GM23338 (cell line): Measurements from ENCODE around the gene PTPRN2. TPM values are rescaled to one million over a fixed set of nuclear protein-coding genes. Genes with fewer than 3 reads are reported as not detected.

Experiments
- ATAC-seq: fragments of 200-7000 bp; cut with Tn5 transposase; 3 replicates; pipeline ENCODE4 v1.9.1; 2020
- DNase-seq: peaks from one replicate; pipeline ENCODE4 v3.0.0-alpha.2; 2015; ENCODE audit warnings: low spot score
- H2AFZ ChIP-seq: fragments of 200-600 bp; sonication (generic); 2 replicates; pipeline ENCODE4 v1.8.0; 2016; ENCODE audit warnings: antibody characterized with exemption, mild to moderate bottlenecking, moderate library complexity
- H3F3A ChIP-seq: fragments of 200-600 bp; sonication (generic); replicated peaks from 2 replicates; pipeline ENCODE4 v1.8.0; 2017; ENCODE audit warnings: antibody characterized with exemption, mixed run types, low read depth
- H3K27ac ChIP-seq: fragments of 200-600 bp; sonication (generic); 2 replicates; pipeline ENCODE4 v1.6.1; 2016; ENCODE audit warnings: low read depth
- H3K27me3 ChIP-seq: fragments of 200-600 bp; sonication (generic); 2 replicates; pipeline ENCODE4 v1.8.0; 2016; ENCODE audit warnings: mild to moderate bottlenecking, mixed run types, moderate library complexity; ENCODE audit not compliant: insufficient read depth
- H3K36me3 ChIP-seq: fragments of 200-600 bp; sonication (generic); 2 replicates; pipeline ENCODE4 v1.8.0; 2016; ENCODE audit warnings: mild to moderate bottlenecking; ENCODE audit not compliant: insufficient read depth
- H3K4me1 ChIP-seq: fragments of 200-600 bp; sonication (generic); 2 replicates; pipeline ENCODE4 v1.8.0; 2016; ENCODE audit warnings: mild to moderate bottlenecking, moderate library complexity; ENCODE audit not compliant: insufficient read depth
- H3K4me2 ChIP-seq: fragments of 200-600 bp; sonication (generic); 2 replicates; pipeline ENCODE4 v1.7.1; 2017; ENCODE audit warnings: mixed run types
- H3K4me3 ChIP-seq: fragments of 200-600 bp; sonication (generic); 2 replicates; pipeline ENCODE4 v1.6.1; 2016; ENCODE audit warnings: mixed run types
- H3K79me2 ChIP-seq: fragments of 200-600 bp; sonication (generic); replicated peaks from 2 replicates; pipeline ENCODE4 v1.8.0; 2017; ENCODE audit warnings: mild to moderate bottlenecking; ENCODE audit not compliant: insufficient read depth
- H3K9me2 ChIP-seq: fragments of 200-600 bp; sonication (generic); 2 replicates; pipeline ENCODE4 v1.8.0; 2017; ENCODE audit not compliant: insufficient read depth
- H4K20me1 ChIP-seq: fragments of 200-600 bp; sonication (generic); replicated peaks from 2 replicates; pipeline ENCODE4 v1.8.0; 2017; ENCODE audit warnings: mild to moderate bottlenecking; ENCODE audit not compliant: insufficient read depth
- H3K27ac Mint-ChIP-seq: 2 replicates; pipeline ENCODE4 v1.8.0; 2020; ENCODE audit warnings: inconsistent platforms, mild to moderate bottlenecking, moderate library complexity, mixed read lengths
- H3K27me3 Mint-ChIP-seq: 3 replicates; pipeline ENCODE4 v1.8.0; 2022; ENCODE audit warnings: low read depth, mild to moderate bottlenecking, moderate library complexity, mixed read lengths, inconsistent platforms; ENCODE audit not compliant: insufficient read depth, poor library complexity
- H3K36me3 Mint-ChIP-seq: 3 replicates; pipeline ENCODE4 v1.8.0; 2021; ENCODE audit warnings: low read depth, mild to moderate bottlenecking, inconsistent platforms, moderate library complexity, mixed read lengths
- H3K4me1 Mint-ChIP-seq: 3 replicates; pipeline ENCODE4 v1.8.0; 2020; ENCODE audit warnings: mild to moderate bottlenecking, inconsistent platforms, mixed read lengths
- H3K4me3 Mint-ChIP-seq: 3 replicates; pipeline ENCODE4 v1.8.0; 2021; ENCODE audit warnings: moderate library complexity, mild to moderate bottlenecking, inconsistent platforms, mixed read lengths
- H3K9me3 Mint-ChIP-seq: 3 replicates; pipeline ENCODE4 v1.8.0; 2020; ENCODE audit warnings: moderate library complexity, mild to moderate bottlenecking, inconsistent platforms, mixed read lengths
- CTCF ChIP-seq, 2 experiments: fragments of 200-600 bp in 1 of 2; sonication (generic) in 1 of 2; conservative IDR thresholded peaks; 2 replicates each; pipeline versions ENCODE4 v1.5.1 to v1.6.1; 2016 to 2017; ENCODE audit warnings: antibody characterized with exemption in 2 of 2, low read depth in 2 of 2, mild to moderate bottlenecking in 2 of 2, moderate library complexity in 1 of 2
- ETS1 ChIP-seq: IDR thresholded peaks from 2 replicates; pipeline ENCODE4 v1.6.1; 2016; ENCODE audit warnings: antibody characterized with exemption
- POLR2AphosphoS5 ChIP-seq: IDR thresholded peaks from 2 replicates; pipeline ENCODE4 v1.6.1; 2016; ENCODE audit warnings: antibody characterized with exemption, low read depth
- REST ChIP-seq: IDR thresholded peaks from one replicate; pipeline ENCODE4 v1.6.1; 2018; ENCODE audit warnings: antibody characterized with exemption; ENCODE audit not compliant: unreplicated experiment
- STAT1 ChIP-seq: IDR thresholded peaks from one replicate; pipeline ENCODE4 v1.6.1; 2016; ENCODE audit warnings: antibody characterized with exemption; ENCODE audit not compliant: unreplicated experiment
- polyA plus RNA-seq: library from polyadenylated mRNA; unstranded; fragments of >200 nt; fragmentation: Nextera tagmentation; extraction: Ambion mirVana; gene quantifications from 2 replicates; pipeline ENCODE4 v1.2.1, GENCODE V29; 2016
- total RNA-seq: library from RNA; depleted of rRNA; stranded (reverse); fragments of >200 nt; shearing (Covaris generic); gene quantifications from 2 replicates; pipeline ENCODE4 v1.2.3, GENCODE V29; 2014

Gene PTPRN2
- total and polyA plus RNA-seq, 2 experiments from 2014 or later: 0.87 to 4.0 TPM

GRCh38 chr7:158447151-158447505, 140.5 kb downstream of the PTPRN2 start:
- Histone ChIP-seq H3K79me2 (no peaks in the 10 kb centered on the region), H3K4me2 (no peak overlapping the region), H3K27ac (no peak overlapping the region), H3K4me1 (peaks cover 7% of the 10 kb centered on the region), H3F3A (0 out of 2 replicates have a peak, but pooled peaks cover 3% of the 10 kb centered on the region), H3K36me3 (no peaks in the 10 kb centered on the region), H2AFZ (no peak overlapping the region), H3K27me3 (no peaks in the 10 kb centered on the region), H3K9me2 (no peaks in the 10 kb centered on the region), H4K20me1 (no peaks in the 10 kb centered on the region), H3K4me3 (no peak overlapping the region)
- no peak for TF ChIP-seq STAT1
- Mint-ChIP-seq H3K4me1 (peaks cover 19% of the 10 kb centered on the region), H3K27me3 (peaks cover 8% of the 10 kb centered on the region), H3K4me3 (no peak overlapping the region), H3K9me3 (peaks cover 74% of the 10 kb centered on the region), H3K36me3 (peaks cover 16% of the 10 kb centered on the region; the same call in 2 of the 3 replicates), H3K27ac (no peak overlapping the region)
- ATAC-seq (no peak), DNase-seq (no peak)

GRCh38 chr7:158446706-158447105, 140.9 kb downstream of the PTPRN2 start:
- H3K27ac ChIP-seq: no peak overlapping the region
- no peak overlapping the region for H3K4me3 ChIP-seq
- H3K4me2 ChIP-seq: no peak overlapping the region
- Mint-ChIP-seq H3K9me3 (peaks cover 74% of the 10 kb centered on the region), H3K36me3 (peaks cover 19% of the 10 kb centered on the region; the same call in 2 of the 3 replicates), H3K4me1 (peaks cover 19% of the 10 kb centered on the region), H3K4me3 (no peak overlapping the region), H3K27me3 (peaks cover 10% of the 10 kb centered on the region), H3K27ac (no peak overlapping the region)
- TF ChIP-seq STAT1 (no peak), POLR2AphosphoS5 (no peak), ETS1 (no peak), REST (no peak), CTCF (conservative IDR thresholded peaks at IDR 0.05; ENCODE audit: low read depth in 2 of 2) (no peak)
- no peaks in the 10 kb centered on the region for H3K9me2 ChIP-seq
- no peaks in the 10 kb centered on the region for H3K36me3 ChIP-seq
- no peak for ATAC-seq
- no peaks in the 10 kb centered on the region for H3K79me2 ChIP-seq
- DNase-seq: no peak
- H4K20me1 ChIP-seq: no peaks in the 10 kb centered on the region
- no peaks in the 10 kb centered on the region for H3K27me3 ChIP-seq
- no peak overlapping the region for H2AFZ ChIP-seq
- H3K4me1 ChIP-seq: peaks cover 7% of the 10 kb centered on the region
- 0 out of 2 replicates have a peak, but pooled peaks cover 3% of the 10 kb centered on the region for H3F3A ChIP-seq
